Measurements from ENCODE around the gene SIRT6. TPM values are rescaled to one million over a fixed set of nuclear protein-coding genes. Genes with fewer than 3 reads are reported as not detected.
A peak's percentile ranks its signal among the peaks of the same experiment; 100 is the strongest.
"Not testable (repeated sequence)": the region's sequence is repeated elsewhere in the genome, so short reads cannot be mapped to it uniquely, and the experiment has no call there.

Gene SIRT6
- total RNA-seq, 1 donor from 2014 or later = 34.6 TPM

DNA sequence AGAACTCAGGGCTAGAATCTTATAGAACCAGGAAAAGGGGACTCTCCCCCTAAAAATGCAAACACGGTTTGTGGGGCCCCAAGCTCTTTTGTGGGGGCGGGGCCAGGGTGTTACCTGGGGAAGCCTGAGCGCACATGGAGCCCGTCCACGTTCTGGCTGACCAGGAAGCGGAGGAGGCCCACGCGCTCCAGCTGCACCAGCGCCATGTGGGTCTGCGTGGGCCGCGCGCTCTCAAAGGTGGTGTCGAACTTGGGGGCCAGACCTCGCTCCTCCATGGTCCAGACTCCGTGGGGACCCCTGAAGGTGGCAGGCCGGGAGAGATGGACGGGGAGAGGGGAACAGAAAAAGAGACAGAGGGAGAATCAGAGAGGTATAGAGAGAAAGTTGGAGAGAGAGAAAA lies 3.4 kb downstream of the SIRT6 start:
- H3K4me3 Mint-ChIP-seq (ENCODE audit: low read depth) = no peak overlapping the region
- no peaks in the 10 kb centered on the region for H3K9me3 Mint-ChIP-seq
- H3K4me1 Mint-ChIP-seq (ENCODE audit: low read depth) = peaks cover 14% of the 10 kb centered on the region
- no peak for DNase-seq (ENCODE audit: low spot score)
- intact Hi-C loops (cut with micrococcal nuclease) = no loop called here
- H3K36me3 Mint-ChIP-seq (ENCODE audit: low read depth) = peaks cover 33% of the 10 kb centered on the region
- no peaks in the 10 kb centered on the region for H3K27me3 Mint-ChIP-seq (ENCODE audit: low read depth)
- peak overlapping the region; percentile 9 for H3K27ac Mint-ChIP-seq

DNA sequence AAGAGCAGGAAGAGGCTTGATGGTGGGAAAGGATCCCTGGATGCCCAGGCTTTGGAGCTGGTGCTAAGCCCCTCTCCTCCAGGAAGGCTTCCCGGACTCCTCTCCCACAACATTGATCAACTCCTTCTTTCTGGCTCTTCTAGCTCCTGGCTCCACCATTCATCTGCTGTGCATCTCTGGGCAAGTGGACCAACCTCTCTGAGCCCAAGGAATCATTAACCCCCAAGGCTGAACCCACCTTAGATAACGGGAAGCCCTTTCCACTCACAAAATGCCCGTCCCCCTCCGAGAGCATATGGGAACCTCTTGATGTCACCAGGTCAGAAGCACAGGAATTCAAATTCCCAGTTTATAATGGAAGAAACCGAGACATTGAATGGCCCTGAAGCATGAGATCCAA lies 5.2 kb downstream of the SIRT6 start:
- Mint-ChIP-seq H3K27me3 (ENCODE audit: low read depth) (peaks cover 1% of the 10 kb centered on the region), H3K27ac (no peak overlapping the region), H3K4me1 (ENCODE audit: low read depth) (peaks cover 8% of the 10 kb centered on the region), H3K4me3 (ENCODE audit: low read depth) (no peak overlapping the region), H3K36me3 (ENCODE audit: low read depth) (peaks cover 30% of the 10 kb centered on the region), H3K9me3 (no peaks in the 10 kb centered on the region)
- no peak for DNase-seq (ENCODE audit: low spot score)
- intact Hi-C loops (cut with micrococcal nuclease) = no loop called here

DNA sequence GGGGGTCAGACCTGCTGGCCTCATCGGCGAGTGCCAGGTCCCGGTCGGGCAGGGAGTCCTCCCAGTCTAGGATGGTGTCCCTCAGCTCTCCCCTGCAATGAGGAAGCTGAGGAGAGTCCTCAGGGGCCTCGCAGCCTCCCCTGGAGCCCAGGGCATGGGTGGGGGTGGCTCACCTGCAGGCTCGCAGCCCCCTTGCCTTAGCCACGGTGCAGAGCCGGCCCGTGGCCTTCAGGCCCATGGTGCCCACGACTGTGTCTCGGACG lies 6.8 kb downstream of the SIRT6 start:
- no peak for DNase-seq (ENCODE audit: low spot score)
- Mint-ChIP-seq H3K27me3 (ENCODE audit: low read depth) (peaks cover 1% of the 10 kb centered on the region), H3K27ac (no peak overlapping the region), H3K36me3 (ENCODE audit: low read depth) (peaks cover 24% of the 10 kb centered on the region), H3K9me3 (no peaks in the 10 kb centered on the region), H3K4me1 (ENCODE audit: low read depth) (peaks cover 4% of the 10 kb centered on the region), H3K4me3 (ENCODE audit: low read depth) (no peak overlapping the region)
- intact Hi-C loops (cut with micrococcal nuclease) = no loop called here

DNA sequence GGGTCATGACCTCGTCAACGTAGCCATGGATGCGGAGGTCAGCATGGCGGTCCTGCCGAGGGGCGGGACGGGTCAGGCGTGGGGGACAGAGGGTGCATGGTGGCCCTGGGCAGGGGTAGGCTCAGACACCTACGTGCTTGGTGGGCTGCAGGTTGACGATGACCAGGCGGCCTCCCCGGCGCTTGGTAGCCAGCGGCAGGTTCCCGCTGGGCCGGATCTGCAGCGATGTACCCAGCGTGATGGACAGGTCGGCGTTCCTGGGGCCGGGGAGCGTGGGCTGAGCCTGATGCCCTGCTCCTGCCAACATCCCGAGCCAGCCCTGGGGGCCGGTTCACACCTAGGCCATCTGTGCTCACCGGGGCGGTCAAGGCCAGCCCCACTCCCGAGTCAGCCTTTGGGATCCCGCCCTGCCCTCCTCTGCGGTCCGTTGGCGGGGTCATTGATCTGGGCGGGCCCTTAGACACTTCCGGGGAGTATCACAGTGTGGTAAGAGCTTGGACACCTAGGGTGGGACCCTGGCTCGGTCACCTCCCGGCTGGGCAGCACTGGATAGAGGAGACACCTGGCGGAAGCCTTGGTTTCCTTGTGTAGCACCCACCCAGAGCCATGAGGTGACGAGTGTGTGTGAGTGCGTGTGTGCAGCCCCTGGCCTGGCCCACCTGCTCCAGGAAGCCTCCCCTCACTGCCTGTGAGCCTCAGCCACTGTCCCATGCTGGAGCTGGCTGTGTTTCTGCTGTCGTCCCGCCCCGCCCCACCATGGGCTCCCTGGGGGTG lies 7.3 kb downstream of the SIRT6 start:
- peaks cover 1% of the 10 kb centered on the region for H3K27me3 Mint-ChIP-seq (ENCODE audit: low read depth)
- DNase-seq (ENCODE audit: low spot score) = no peak
- H3K4me1 Mint-ChIP-seq (ENCODE audit: low read depth) = peaks cover 4% of the 10 kb centered on the region
- no peak overlapping the region for H3K4me3 Mint-ChIP-seq (ENCODE audit: low read depth)
- no peaks in the 10 kb centered on the region for H3K9me3 Mint-ChIP-seq
- H3K36me3 Mint-ChIP-seq (ENCODE audit: low read depth) = peaks cover 21% of the 10 kb centered on the region
- H3K27ac Mint-ChIP-seq = no peak overlapping the region
- intact Hi-C loops (cut with micrococcal nuclease) = no loop called here

DNA sequence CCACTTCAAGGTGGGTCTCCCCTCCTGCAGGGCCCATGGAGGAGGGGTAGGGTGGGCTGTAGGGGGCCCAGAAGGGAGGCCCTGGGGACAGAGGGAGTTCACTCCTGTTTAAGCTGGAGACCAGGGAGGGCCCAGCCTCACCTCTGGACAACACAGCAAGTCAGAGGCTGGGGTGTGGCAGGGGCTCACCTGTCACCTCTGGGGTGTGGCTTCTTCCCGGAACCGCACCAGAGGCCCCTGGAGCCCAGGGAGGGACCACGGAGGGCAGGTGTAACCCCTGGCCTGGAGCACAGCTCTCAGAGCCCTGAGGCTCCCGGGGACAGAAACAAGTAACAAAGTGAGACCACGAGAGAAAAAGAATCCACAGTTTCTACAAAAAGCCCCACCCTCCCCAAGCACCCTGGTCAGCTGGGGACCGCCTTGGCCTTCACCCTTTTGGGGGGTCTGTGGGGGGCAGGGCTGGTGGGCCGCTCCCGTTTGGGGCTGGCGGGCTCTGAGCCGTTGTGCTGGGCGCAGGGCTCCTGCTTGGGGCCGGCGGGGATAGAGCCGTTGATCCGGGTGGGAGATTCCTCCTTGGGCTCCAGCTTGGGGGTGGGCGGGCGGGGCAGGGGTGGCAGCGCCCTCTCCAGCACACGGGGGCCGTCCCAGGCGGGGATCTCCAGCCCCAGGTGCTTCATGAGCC lies 8.0 kb downstream of the SIRT6 start:
- Mint-ChIP-seq H3K27me3 (ENCODE audit: low read depth) (peaks cover 1% of the 10 kb centered on the region), H3K36me3 (ENCODE audit: low read depth) (peaks cover 14% of the 10 kb centered on the region), H3K9me3 (no peaks in the 10 kb centered on the region), H3K4me1 (ENCODE audit: low read depth) (no peaks in the 10 kb centered on the region), H3K27ac (no peak overlapping the region), H3K4me3 (ENCODE audit: low read depth) (no peak overlapping the region)
- intact Hi-C loops (cut with micrococcal nuclease) = no loop called here
- DNase-seq (ENCODE audit: low spot score) = no peak

DNA sequence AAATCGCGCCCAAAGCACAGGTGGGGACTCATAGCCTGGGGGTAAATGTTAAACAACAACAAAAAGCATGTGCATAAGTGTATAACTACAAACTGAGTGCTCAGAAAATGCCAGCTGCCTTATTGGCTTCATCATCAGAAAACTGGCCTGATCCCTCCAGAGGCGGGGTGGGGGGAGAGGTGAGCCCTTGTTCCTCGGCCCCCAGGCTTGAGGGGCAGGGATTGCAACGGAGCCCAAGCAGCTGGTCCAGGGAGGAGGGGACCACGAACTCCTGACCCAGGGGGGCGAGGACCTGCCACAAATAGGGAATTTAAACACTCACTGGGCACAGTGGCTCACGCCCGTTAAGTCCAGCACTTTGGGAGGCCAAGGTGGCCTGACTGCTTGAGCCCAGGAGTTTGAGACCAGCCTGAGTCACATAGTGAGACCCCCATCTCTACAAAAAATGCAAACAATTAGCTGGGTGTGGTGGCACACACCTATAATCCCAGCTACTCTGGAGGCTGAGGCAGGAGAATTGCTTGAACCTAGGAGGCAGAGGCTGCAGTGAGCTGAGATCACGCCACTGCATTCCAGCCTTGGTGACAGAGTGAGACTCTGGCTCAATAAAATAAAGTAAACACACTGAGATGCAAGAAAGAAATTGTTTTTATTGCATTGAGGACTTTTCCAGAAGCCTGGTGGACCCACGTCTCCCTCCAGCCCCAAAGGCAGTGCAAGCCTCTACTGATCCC lies 8.7 kb downstream of the SIRT6 start:
- DNase-seq (ENCODE audit: low spot score) = no peak
- peaks cover 10% of the 10 kb centered on the region for H3K36me3 Mint-ChIP-seq (ENCODE audit: low read depth)
- H3K27me3 Mint-ChIP-seq (ENCODE audit: low read depth) = peaks cover 1% of the 10 kb centered on the region
- no peaks in the 10 kb centered on the region for H3K9me3 Mint-ChIP-seq
- no peak overlapping the region for H3K4me3 Mint-ChIP-seq (ENCODE audit: low read depth)
- no peak overlapping the region for H3K27ac Mint-ChIP-seq
- H3K4me1 Mint-ChIP-seq (ENCODE audit: low read depth) = no peaks in the 10 kb centered on the region
- intact Hi-C loops (cut with micrococcal nuclease) = no loop called here

DNA sequence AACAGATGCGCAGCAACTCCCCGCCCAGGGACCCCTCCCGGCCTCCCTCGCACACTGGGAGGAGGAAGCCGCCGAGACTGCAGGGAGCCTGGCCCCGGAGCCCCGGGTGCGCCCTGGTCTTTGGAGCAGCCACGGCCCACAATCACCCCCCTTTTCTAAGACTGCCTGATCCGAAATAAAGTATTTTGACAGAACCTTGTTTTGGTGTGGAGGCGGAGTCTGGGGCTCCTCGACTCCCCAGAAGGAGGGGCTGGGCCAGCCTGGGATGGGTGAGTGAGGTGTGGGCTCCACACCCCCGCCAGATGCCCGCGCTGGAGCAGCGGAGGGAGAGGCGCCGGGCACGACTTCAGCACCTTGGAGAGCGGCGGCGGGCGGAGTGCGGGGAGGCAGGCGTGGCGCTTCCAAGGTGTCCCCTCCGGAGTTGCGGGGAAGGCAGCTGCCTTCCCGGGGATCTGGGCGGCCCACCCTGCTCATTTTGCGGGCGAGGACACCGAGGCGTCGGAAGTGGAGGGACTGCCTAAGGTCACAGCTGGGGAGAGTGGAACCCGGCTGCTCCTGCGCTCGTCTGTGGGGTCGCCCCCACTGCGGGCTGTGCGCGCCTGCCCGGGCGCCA lies 9.4 kb downstream of the SIRT6 start:
- Mint-ChIP-seq H3K4me1 (ENCODE audit: low read depth) (no peaks in the 10 kb centered on the region), H3K4me3 (ENCODE audit: low read depth) (no peak overlapping the region), H3K27ac (no peak overlapping the region), H3K27me3 (ENCODE audit: low read depth) (peaks cover 1% of the 10 kb centered on the region), H3K36me3 (ENCODE audit: low read depth) (peaks cover 10% of the 10 kb centered on the region), H3K9me3 (no peaks in the 10 kb centered on the region)
- intact Hi-C loops (cut with micrococcal nuclease) = no loop called here
- peak; percentile 63 for DNase-seq (ENCODE audit: low spot score)

DNA sequence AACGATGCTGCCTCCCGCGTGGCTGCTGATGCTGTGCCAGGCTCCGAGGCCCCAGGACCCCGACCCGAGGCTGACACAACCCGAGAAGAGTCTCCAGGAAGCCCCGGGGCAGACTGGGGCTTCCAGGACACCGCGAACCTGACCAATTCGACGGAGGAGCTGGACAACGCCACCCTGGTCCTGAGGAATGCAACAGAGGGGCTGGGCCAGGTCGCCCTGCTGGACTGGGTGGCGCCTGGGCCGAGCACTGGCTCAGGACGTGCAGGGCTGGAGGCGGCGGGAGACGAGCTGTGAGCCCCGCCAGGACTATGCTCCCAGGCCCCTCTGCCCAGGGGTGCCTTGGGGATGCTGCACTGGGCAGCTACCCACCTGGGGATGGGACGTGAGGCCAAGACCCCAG lies 10.7 kb downstream of the SIRT6 start:
- Mint-ChIP-seq H3K4me1 (ENCODE audit: low read depth) (no peaks in the 10 kb centered on the region), H3K4me3 (ENCODE audit: low read depth) (no peak overlapping the region), H3K27me3 (ENCODE audit: low read depth) (peaks cover 1% of the 10 kb centered on the region), H3K36me3 (ENCODE audit: low read depth) (peaks cover 6% of the 10 kb centered on the region), H3K9me3 (no peaks in the 10 kb centered on the region), H3K27ac (no peak overlapping the region)
- intact Hi-C loops (cut with micrococcal nuclease) = no loop called here
- no peak for DNase-seq (ENCODE audit: low spot score)

DNA sequence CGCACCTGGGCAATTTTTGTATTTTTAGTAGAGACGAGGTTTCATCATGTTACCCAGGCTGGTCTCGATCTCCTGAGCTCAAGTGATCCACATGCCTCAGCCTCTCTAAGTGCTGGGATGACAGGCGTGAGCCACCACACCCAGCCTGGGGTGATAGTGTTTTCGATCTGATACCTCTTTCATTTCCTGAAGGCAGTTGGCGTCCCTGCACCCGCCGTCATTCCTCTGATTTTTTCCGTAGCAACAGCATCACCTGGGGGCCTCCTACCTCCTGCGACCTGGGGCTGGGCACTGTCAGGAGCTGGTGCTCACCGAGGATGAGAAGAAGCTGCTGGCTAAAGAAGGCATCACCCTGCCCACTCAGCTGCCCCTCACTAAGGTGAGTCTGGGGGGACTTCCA lies 18.1 kb downstream of the SIRT6 start:
- H3K9me3 Mint-ChIP-seq = no peaks in the 10 kb centered on the region
- no peaks in the 10 kb centered on the region for H3K27me3 Mint-ChIP-seq (ENCODE audit: low read depth)
- intact Hi-C loops (cut with micrococcal nuclease) = no loop called here
- H3K4me1 Mint-ChIP-seq (ENCODE audit: low read depth) = no peaks in the 10 kb centered on the region
- H3K36me3 Mint-ChIP-seq (ENCODE audit: low read depth) = no peaks in the 10 kb centered on the region
- H3K4me3 Mint-ChIP-seq (ENCODE audit: low read depth) = no peak overlapping the region
- DNase-seq (ENCODE audit: low spot score) = no peak
- no peak overlapping the region for H3K27ac Mint-ChIP-seq

DNA sequence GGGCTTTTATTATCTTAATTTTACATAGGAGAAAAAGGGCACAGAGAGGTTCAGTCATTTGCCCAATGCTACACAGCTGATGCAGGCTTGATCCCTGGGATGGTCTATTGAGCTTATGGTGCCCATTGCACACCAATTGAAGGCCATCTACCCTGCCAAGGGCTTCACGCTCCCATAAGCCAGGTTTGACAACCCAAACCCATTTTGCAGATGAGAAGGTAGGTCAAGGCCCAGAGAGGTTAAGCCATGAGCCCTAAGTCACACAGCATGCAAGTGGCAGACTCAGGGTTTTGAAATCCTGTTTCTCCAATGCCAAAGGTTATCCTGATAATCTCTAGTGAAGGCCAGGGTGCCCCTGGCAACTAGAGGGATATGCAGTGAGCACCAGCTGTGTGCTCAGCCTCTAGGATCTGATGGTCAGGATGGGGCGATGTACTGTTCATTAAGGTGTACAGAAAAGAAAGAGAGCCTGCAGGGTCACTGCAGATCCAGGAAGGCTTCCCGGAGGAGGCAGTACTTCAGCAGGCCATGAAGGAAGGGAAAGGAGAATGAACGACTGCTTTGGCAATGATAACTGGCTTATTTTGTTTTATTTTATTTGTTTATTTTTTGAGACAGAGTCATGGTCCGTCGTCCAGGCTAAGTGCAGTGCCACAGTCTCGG lies 20.8 kb downstream of the SIRT6 start:
- no peaks in the 10 kb centered on the region for H3K36me3 Mint-ChIP-seq (ENCODE audit: low read depth)
- no peak overlapping the region for H3K4me3 Mint-ChIP-seq (ENCODE audit: low read depth)
- H3K4me1 Mint-ChIP-seq (ENCODE audit: low read depth) = no peaks in the 10 kb centered on the region
- H3K27ac Mint-ChIP-seq = no peak overlapping the region
- no peaks in the 10 kb centered on the region for H3K9me3 Mint-ChIP-seq
- H3K27me3 Mint-ChIP-seq (ENCODE audit: low read depth) = no peaks in the 10 kb centered on the region
- intact Hi-C loops (cut with micrococcal nuclease) = no loop called here
- DNase-seq (ENCODE audit: low spot score) = no peak

DNA sequence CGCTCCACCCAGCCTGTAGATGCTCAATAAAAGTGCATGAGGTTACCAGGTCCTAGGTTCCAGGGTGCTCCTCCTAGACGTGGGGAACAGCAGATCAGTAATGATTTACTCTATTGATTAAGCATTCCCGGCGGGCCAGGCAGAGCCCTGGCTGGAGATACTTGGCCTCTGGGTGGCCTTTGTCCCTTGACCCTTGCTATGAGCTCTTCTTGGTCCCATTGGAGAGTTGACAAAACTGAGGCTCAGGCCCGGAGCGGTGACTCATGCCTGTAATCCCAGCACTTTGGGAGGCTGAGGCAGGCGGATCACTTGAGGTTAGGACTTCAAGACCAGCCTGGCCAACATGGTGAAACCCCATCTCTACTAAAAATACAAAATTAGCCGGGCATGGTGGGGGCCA lies 24.4 kb downstream of the SIRT6 start:
- intact Hi-C loops (cut with micrococcal nuclease); H3K9me3 Mint-ChIP-seq: not testable (repeated sequence)

DNA sequence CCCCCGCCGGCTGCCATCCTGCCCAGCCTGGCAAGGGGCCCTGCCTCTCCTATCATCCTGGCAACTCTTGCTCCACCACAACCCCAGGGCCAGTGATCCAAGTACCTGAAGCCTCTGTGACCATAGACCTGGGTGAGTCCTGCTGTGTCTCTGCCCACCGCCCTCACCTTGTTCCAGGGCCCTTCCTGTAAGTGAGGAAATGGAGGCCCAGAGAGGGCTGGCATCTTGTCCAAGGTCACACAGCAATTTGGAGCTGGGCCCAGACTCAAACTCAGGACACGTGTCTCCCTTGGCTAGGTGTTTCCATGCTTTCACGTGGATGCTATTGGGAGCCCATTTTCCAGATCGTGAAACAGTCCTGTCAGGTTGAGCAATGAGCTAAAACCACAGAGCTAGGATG lies 25.2 kb downstream of the SIRT6 start:
- intact Hi-C loops (cut with micrococcal nuclease) = no loop called here
- Mint-ChIP-seq H3K27ac (no peak overlapping the region), H3K36me3 (ENCODE audit: low read depth) (no peaks in the 10 kb centered on the region), H3K4me1 (ENCODE audit: low read depth) (peaks cover 9% of the 10 kb centered on the region), H3K4me3 (ENCODE audit: low read depth) (no peak overlapping the region), H3K9me3 (no peaks in the 10 kb centered on the region), H3K27me3 (ENCODE audit: low read depth) (no peaks in the 10 kb centered on the region)
- no peak for DNase-seq (ENCODE audit: low spot score)

More for the DNA sequence above, 24.4 kb downstream of the SIRT6 start:
- H3K4me1 Mint-ChIP-seq (ENCODE audit: low read depth); H3K27ac Mint-ChIP-seq; H3K4me3 Mint-ChIP-seq (ENCODE audit: low read depth); DNase-seq (ENCODE audit: low spot score); H3K36me3 Mint-ChIP-seq (ENCODE audit: low read depth); H3K27me3 Mint-ChIP-seq (ENCODE audit: low read depth): not testable (repeated sequence)

Measured in activated T-helper 2 cell treated with anti-CD3 and anti-CD28 coated beads, Interferon-gamma antibody, Interleukin-2, Interleukin-4, amounts not matched to agents 10 μg/mL and 5 μg/mL and 100 μg/mL, durations not matched to agents 14 hours and 24 hours and 36 hours (primary cell).